Cardiac fibroblast (primary cell): ENCODE measurements around the gene GOLGA3.
"Not testable (repeated sequence)": the region's sequence is repeated elsewhere in the genome, so short reads cannot be mapped to it uniquely, and the experiment has no call there.

Experiments used
- DNase-seq, 2 donors: peaks; one replicate each; pipeline versions ENCODE4 v3.0.0 to v3.0.0-alpha.2; 2010; ENCODE audit warnings: low read depth in 2 of 2
- H3K4me3 ChIP-seq, 2 donors: replicated peaks in 1 of 2; 1 replicate in 1 of 2; 2 replicates in 1 of 2; pipeline ENCODE4 v1.5.1; 2011; ENCODE audit warnings: low read depth in 2 of 2, low read length in 2 of 2, mild to moderate bottlenecking in 2 of 2, moderate library complexity in 1 of 2
- TF ChIP-seq, protein P1 (sequence below): IDR thresholded peaks from one replicate; pipeline ENCODE4 v1.5.1; 2011; ENCODE audit warnings: low read depth, mild to moderate bottlenecking, low read length, inconsistent platforms

GOLGA3 gene

DNA sequence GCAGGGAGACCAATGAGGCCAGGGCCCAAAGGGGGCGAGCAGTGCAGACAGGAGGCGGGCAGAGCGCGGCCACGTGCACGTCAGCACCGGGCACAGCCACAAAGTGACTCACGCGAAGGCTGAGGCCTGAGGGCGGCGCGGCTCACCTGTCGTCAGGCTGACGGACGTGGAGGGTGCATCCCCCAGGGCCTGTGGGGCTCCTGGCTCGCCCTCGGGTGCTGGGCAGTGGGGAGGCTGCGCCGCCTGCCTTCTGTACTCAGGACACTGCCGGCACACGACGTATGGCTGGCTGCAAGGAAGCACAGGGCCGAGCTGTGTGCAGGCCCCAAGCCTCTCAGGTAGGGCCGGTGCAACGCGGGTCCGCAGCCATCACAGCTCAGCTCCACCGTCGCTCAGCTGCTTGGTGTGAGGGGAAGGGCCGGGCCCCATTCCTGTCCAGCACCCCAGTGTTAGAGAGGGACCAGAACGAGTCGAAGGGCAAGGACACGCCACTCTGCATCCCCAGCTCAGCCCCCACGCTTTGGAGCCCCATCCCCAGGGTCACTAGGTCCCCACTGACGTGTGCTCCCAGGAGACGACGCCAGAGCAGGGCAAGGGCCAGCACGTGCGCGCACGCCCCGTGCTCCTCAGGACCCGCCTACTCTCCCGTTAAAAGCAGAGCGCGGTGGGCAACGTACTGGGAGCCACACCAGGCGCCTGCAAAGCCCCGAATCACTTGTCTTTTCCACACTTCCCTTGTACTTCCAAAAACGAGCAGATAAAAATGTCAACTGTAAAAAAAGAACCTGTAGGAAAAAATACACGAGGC lies 24.8 kb upstream of the GOLGA3 start:
- TF ChIP-seq, protein P1, sequence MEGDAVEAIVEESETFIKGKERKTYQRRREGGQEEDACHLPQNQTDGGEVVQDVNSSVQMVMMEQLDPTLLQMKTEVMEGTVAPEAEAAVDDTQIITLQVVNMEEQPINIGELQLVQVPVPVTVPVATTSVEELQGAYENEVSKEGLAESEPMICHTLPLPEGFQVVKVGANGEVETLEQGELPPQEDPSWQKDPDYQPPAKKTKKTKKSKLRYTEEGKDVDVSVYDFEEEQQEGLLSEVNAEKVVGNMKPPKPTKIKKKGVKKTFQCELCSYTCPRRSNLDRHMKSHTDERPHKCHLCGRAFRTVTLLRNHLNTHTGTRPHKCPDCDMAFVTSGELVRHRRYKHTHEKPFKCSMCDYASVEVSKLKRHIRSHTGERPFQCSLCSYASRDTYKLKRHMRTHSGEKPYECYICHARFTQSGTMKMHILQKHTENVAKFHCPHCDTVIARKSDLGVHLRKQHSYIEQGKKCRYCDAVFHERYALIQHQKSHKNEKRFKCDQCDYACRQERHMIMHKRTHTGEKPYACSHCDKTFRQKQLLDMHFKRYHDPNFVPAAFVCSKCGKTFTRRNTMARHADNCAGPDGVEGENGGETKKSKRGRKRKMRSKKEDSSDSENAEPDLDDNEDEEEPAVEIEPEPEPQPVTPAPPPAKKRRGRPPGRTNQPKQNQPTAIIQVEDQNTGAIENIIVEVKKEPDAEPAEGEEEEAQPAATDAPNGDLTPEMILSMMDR: no peak
- no peak overlapping the region for H3K4me3 ChIP-seq
- DNase-seq: no peak

DNA sequence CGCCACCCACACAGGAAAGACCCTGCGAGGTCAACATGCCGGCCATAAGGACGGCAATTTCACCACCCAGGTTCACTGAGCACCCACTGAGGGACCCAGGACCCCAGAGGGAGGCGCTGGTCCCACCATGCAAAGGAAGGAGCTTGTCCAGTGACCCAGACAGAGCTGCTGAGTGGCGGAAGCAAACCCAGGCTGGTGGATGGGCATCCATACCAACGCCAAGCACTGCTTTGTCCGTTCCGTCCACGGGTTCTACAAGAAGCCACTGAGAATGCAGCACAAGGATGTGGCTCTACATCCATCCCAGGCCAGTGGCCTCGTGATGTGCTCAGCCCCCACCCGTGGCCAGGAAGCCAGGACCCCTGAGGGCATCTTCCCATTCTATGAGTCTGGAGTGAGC lies 23.8 kb upstream of the GOLGA3 start:
- no peak for DNase-seq

DNA sequence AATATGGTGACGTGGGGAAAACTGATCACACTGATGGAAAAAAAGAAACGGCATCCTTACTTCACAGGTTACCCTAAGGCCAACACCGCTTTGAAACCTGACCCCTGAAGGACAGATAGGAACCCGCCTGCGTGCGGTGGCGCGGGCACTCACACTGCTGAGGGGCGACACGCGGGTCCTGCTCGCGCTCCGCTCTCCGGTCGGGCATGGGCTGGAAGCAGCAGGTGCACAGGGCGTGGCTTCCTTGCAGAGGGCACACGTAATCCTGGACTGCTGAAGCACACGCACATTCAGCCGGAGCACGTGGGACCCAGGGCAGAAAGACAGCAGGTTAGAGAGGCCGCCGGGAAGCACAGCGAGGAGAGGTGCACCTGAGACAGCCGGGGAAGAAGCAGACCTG lies 22.8 kb upstream of the GOLGA3 start:
- DNase-seq: no peak
- TF ChIP-seq, protein P1: no peak

More for the DNA sequence above, 23.8 kb upstream of the GOLGA3 start:
- H3K4me3 ChIP-seq: no peak overlapping the region
- TF ChIP-seq, protein P1: no peak

DNA sequence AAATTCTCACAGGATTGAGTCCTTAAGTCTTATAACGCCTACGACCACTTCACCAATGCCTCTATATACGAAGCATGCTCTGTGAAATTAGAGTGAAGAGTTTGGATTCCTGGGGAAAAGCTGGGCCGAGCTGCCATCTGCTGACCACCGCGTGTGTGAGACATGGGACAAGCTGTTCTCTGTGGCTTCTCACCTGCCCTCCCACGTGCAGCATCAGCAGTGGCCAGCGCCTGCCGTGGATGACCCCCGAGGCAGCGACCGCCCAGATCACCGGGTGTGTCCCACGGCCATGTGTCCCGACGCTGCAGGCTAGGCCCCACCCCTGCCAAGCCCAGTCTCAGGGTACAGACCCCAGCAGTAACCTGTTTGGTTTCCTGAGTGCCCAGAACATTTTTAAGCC lies 21.6 kb upstream of the GOLGA3 start:
- no peak for DNase-seq
- no peak overlapping the region for H3K4me3 ChIP-seq
- TF ChIP-seq, protein P1: no peak

More for the DNA sequence above, 22.8 kb upstream of the GOLGA3 start:
- H3K4me3 ChIP-seq: no peak overlapping the region

DNA sequence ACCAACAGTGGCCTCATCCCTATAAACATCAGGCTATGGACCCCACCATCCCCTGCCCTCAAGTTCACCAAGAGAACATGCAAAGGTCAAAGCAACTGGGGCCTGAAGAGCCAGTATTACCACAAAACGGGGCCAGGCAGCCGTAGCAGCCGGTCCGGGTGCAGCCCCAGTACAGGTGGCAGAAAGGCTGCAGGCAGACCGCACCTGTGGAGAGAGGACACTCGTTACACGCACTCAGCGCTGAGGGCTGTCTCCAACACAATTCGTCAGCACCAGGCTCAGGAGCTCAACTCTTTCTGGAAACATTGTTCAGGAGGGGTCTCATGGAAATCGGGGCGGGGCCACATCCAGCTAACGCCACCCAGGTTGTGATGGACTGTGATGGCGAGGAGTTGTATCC lies 19.9 kb upstream of the GOLGA3 start:
- no peak overlapping the region for H3K4me3 ChIP-seq
- TF ChIP-seq, protein P1: no peak
- DNase-seq: no peak

DNA sequence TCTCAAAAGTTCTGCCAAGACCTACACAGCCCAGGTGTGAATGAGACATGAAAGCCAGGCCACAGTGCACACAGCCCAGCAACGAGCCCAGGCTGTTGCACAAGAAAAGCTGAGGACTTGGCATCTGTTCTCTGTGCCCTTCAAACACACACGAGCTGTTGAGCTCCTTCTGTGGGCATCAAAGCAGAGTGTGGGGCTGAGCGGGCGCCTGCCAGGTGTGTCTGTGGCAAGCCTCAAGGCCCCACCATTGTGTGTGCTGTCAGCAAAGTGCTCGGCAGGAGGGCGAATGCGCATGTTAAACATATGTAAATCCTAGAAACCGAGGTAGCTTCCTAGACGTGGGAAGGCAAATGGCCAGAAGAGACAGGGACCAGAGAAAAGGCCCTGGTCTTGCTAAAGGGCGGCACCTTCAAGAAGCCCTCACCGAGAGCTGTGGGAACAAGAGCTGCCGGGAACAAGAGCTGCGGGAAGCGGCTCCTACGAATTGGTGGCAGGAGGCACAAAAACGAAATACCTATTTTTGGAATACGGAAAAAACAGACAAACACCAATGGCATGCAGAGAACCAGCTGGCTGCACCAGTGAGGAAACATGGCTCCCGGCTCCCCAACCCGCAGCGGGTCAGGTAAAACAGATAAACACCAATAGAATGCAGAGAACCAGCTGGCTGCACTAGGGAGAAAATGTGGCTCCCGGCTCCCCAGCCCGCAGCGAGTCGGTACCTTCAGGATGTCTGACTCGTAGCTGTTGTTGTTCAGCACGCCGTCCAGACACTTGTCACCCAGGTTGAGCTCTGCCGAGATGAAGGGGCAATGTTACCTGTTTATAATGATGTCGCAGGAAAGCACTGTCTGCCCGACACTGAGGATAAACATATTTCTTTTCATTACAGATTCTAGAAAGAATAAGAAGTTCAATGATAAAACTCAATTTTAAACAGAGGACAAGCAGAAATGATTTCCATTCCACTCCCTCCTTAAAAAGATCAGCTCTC lies 19.0 kb upstream of the GOLGA3 start:
- DNase-seq: no peak
- no peak overlapping the region for H3K4me3 ChIP-seq
- TF ChIP-seq, protein P1: no peak

DNA sequence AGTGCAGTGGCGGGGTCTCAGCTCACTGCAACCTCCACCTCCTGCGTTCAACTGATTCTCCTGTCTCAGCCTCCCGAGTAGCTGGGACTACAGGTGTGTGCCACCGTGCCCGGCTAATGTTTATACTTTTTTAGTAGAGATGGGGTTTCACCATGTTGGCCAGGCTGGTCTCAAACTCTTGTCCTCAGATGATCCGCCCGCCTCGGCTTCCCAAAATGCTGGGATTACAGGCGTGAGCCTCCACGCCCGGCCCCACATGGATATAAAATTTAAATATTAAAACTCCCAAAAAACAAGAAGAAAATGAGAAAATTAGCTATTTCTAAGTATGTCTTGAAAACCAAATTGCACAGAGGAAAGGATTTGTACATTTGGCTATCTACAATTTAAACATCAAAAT lies 16.0 kb upstream of the GOLGA3 start:
- DNase-seq, H3K4me3 ChIP-seq: not testable (repeated sequence)
